NB4 (cell line): ENCODE results near the gene FBXW11.

Experiments used
- CTCF ChIP-seq: IDR thresholded peaks from one replicate; pipeline ENCODE4 v1.5.1; 2012; ENCODE audit warnings: low read depth, low read length
- MAX ChIP-seq: IDR thresholded peaks from 2 replicates; pipeline ENCODE4 v1.6.1; 2011; ENCODE audit warnings: low read depth, low read length
- MYC ChIP-seq: IDR thresholded peaks from 2 replicates; pipeline ENCODE4 v1.6.1; 2011; ENCODE audit warnings: low read depth, low read length
- POLR2A ChIP-seq: IDR thresholded peaks from 2 replicates; pipeline ENCODE4 v1.6.1; 2011; ENCODE audit warnings: mild to moderate bottlenecking; ENCODE audit not compliant: insufficient read length; ENCODE audit errors: extremely low read depth

DNA sequence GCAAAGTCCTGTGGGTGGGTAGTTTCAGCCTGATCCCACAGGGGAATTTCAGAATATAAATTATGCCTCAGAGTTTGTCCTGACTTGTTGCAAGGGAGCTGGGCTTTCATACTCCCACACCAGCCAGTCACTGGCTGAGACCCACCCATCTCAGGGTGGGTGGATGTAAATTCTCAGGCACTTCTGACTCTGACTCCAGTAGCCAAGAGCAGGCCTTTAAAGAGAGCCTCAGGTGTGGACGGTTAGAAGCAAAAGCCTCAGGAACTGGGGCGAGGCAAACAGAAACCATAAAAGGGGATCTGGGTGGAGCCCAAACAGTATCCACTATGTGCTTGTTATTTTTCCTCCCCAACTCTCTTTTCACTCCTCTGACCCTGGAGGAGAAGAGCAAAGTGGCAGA is 28.6 kb upstream of the FBXW11 start:
- no peak for TF ChIP-seq MAX
- no peak for TF ChIP-seq POLR2A
- TF ChIP-seq CTCF = no peak
- no peak for TF ChIP-seq MYC
